NCI-H2081 treated with DMSO at 0.1 percent for 48 hours (cell line): Measurements from ENCODE around the gene MTPN.

Experiments
- DNase-seq: peaks from one replicate; lab custom pipeline; 2025; lab: John Stamatoyannopoulos, UW

MTPN gene

DNA sequence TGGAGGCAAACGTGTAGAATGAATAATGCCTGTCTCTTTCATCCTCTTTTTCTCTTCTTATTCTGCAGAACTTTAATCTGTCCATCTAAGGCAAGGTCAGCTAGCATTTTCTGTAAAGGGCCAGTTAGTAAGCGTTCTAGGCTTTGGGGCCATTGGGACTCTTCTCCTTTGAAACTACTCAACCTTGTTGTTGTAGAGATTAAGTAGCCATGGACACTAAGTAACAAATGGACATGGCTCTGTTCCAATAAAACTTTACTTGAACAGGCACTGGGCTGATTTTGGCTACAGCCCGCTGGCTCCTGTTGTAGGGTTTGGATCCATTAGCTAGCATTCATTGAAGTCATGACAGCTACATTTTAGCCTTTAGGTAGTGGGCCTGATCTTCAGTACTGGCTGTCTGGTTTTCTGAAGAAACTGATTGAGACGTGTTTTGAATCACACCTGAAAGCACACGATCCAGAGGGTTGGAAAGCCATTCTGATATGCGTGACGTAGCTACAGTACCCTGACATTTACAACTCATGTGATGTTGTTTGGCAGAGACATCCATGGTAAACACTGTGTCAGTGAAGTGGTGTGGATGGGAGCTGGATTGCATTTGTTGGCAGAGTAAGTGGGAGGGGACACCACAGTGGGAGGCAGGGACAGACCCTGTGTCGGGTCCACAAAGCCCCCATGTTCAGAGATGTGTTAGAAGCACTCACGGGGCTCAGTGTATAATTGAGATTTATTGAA, 92.5 kb downstream of the MTPN start:
- DNase-seq: no peak

DNA sequence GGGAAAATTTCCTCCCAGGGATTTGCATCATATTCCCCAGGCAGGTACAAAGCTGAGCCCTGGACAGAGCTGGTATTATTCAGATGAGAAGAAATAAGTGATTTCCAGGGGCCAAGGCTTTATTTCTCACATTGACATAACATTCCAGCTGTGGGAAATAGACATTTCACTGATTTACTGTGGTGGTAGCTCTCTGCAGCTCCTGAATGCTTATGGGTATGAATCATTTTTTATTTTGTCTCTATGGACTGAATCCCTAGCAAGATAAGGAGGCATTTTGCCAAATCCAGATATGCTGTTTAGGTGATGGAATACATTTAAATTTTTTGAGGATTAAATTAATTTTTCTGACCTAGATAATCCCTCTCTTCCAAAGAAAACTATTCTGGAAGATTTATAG, 97.9 kb downstream of the MTPN start:
- DNase-seq: no peak

DNA sequence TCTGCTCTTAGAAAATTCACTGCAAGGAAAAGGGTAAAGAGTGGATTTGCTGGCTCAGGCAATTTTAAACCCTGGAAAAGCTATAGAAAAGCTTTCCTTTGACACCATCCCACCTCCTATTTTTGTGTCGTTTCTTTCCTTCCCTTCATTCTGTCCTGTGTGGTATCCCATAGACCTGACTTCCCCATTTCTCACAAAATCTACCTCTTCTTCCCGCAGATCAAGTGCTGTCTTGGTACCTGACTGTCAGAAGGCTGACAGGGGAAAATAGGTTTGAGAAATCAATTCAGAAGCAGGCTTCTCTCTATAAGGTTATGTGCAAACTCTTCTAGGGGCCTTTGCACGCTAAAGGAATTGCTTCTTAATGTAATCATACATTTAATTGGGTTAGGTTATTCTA, 98.9 kb downstream of the MTPN start:
- DNase-seq: no peak

DNA sequence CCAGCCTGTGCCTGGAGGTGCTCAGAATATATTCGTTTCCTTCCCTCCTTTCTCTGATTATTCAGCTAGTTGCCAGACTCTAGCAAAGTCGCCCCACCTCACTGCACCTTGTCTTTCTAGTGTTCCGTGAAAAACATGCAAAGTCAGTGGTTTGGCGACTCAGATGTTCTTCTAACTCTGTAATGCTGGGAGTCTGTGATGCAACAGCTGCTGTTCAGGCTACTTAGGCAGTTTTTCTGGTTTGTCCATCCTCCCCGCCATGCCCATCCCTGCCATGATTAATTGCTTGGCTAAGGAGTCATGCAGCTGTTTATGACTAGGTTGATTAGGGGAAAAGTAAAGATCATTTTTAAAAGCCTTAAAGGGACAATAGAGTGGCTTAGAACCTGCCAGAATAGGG, 99.4 kb downstream of the MTPN start:
- no peak for DNase-seq
